Body of pancreas (tissue), 4 donors: Measurements from ENCODE around the gene CYB561.

Source experiments
- CTCF ChIP-seq, 7 experiments: fragments of 450-650 bp in 4 of 7; fragments of 200-600 bp in 3 of 7; sonication (generic) in 3 of 7; IDR thresholded peaks; one replicate each; pipeline ENCODE4 v1.5.1; 2016 to 2019; ENCODE audit warnings: antibody characterized with exemption in 7 of 7
- POLR2A ChIP-seq, 3 donors: fragments of 450-650 bp; IDR thresholded peaks; one replicate each; pipeline ENCODE4 v1.6.1; 2016; ENCODE audit warnings: antibody characterized with exemption in 3 of 3, mild to moderate bottlenecking in 2 of 3

DNA sequence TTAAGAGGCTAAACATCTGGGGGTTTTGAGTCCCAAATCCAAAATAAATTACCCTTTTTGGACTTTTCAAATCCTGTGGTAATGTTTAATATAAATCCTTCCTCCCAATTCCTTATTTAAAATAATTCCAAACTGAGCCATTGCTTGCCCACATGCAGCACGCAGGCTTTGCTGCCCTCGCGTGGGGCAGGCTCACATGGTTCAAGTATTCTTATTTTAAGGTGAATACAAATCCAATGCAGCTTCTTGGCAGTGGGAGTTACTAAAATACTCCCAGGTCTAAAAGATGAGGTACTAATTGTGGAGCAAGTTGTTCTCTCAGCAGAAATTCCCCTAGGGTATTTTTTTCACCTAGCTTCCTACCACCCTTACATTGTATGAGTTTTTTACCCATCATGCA is 33.0 kb downstream of the CYB561 start:
- TF ChIP-seq CTCF (IDR thresholded peaks at IDR 0.05) (no peak), POLR2A (IDR thresholded peaks at IDR 0.05) (no peak)
